PC-3 (cell line): ENCODE results near the gene SPTA1.

Experiments
- CTCF ChIP-seq: fragments of 300-600 bp; sonication (generic); conservative IDR thresholded peaks from 2 replicates; pipeline ENCODE4 v1.5.1; 2017; ENCODE audit warnings: antibody characterized with exemption, low read depth, mild to moderate bottlenecking, low read length
- EZH2 ChIP-seq: fragments of 300-600 bp; sonication (generic); IDR thresholded peaks from one replicate; pipeline ENCODE4 v1.6.1; 2017; ENCODE audit warnings: antibody characterized with exemption, mild to moderate bottlenecking, low read length; ENCODE audit not compliant: unreplicated experiment
- EZH2phosphoT487 ChIP-seq: fragments of 300-600 bp; sonication (generic); IDR thresholded peaks from 2 replicates; pipeline ENCODE4 v1.6.1; 2018; ENCODE audit warnings: mild to moderate bottlenecking, antibody characterized with exemption, low read length, borderline replicate concordance

- no peak for TF ChIP-seq CTCF
- no peak for TF ChIP-seq EZH2
- TF ChIP-seq EZH2phosphoT487 = no peak
Observed at GRCh38 chr1:158572226-158572625, 114.3 kb downstream of the SPTA1 start.
